Heart left ventricle (tissue), 16 donors: Measurements from ENCODE around the gene TAL2. TPM values are rescaled to one million over a fixed set of nuclear protein-coding genes. Genes with fewer than 3 reads are reported as not detected.

Source experiments
- ATAC-seq, 4 donors: fragments of 200-7000 bp; cut with Tn5 transposase; one replicate each; pipeline ENCODE4 v1.9.1; 2020 to 2022; ENCODE audit warnings: moderate library complexity in 4 of 4, mild to moderate bottlenecking in 3 of 4, moderate number of reproducible peaks in 1 of 4
- DNase-seq, 5 donors: peaks; one replicate each; pipeline ENCODE4 v3.0.0-alpha.2; 2020
- H3K27ac ChIP-seq, 12 donors: fragments of 200-600 bp; sonication (generic) in 4 of 12; one replicate each; pipeline versions ENCODE4 v1.5.0 to v1.8.0; 2016 to 2022; ENCODE audit warnings: mild to moderate bottlenecking in 2 of 12
- H3K27me3 ChIP-seq, 9 donors: fragments of 200-600 bp; sonication (generic) in 2 of 9; one replicate each; pipeline versions ENCODE4 v1.5.1 to v1.8.0; 2016 to 2022; ENCODE audit warnings: mild to moderate bottlenecking in 3 of 9
- H3K36me3 ChIP-seq, 9 donors: fragments of 200-600 bp; sonication (generic) in 2 of 9; one replicate each; pipeline versions ENCODE4 v1.5.0 to v1.8.0; 2018 to 2022; ENCODE audit warnings: mild to moderate bottlenecking in 2 of 9
- H3K4me1 ChIP-seq, 12 donors: fragments of 200-600 bp; sonication (generic) in 4 of 12; one replicate each; pipeline versions ENCODE4 v1.5.0 to v1.8.0; 2016 to 2022; ENCODE audit warnings: mild to moderate bottlenecking in 3 of 12
- H3K4me3 ChIP-seq, 12 donors: fragments of 200-600 bp; sonication (generic) in 4 of 12; one replicate each; pipeline versions ENCODE4 v1.5.0 to v1.8.0; 2017 to 2022; ENCODE audit warnings: mild to moderate bottlenecking in 9 of 12, moderate library complexity in 4 of 12
- H3K9me3 ChIP-seq, 12 donors: fragments of 200-600 bp; sonication (generic) in 4 of 12; one replicate each; pipeline versions ENCODE4 v1.5.0 to v1.8.0; 2016 to 2022; ENCODE audit warnings: mild to moderate bottlenecking in 1 of 12
- CTCF ChIP-seq, 12 donors: fragments of 200-600 bp; sonication (generic) in 4 of 12; IDR thresholded peaks; one replicate each; pipeline versions ENCODE4 v1.5.0 to v1.8.0; 2018 to 2022; ENCODE audit warnings: antibody characterized with exemption in 12 of 12, mild to moderate bottlenecking in 5 of 12
- POLR2A ChIP-seq, 2 donors: fragments of 450-650 bp; IDR thresholded peaks; one replicate each; pipeline ENCODE4 v1.6.1; 2017; ENCODE audit warnings: antibody characterized with exemption in 2 of 2, mild to moderate bottlenecking in 2 of 2, moderate library complexity in 2 of 2
- WGBS, 4 donors: extraction: QIAGEN DNeasy Blood & Tissue Kit in 2 of 4; methylation state at CpG; one replicate each; pipeline versions ENCODE4 v1.1.5 to v1.1.7; 2013 to 2018; 5-methylcytosine and 5-hydroxymethylcytosine counted together
- intact Hi-C, 10 donors: fragments of 100-400 bp; cut with DNase I; formaldehyde crosslinking; loops; one replicate each; pipeline versions ENCODE4 v1.11.1 to v1.14.2; 2022
- polyA plus RNA-seq, 2 donors: library from polyadenylated mRNA; stranded (reverse); fragments of 200-250 nt; gene quantifications; one replicate each; pipeline ENCODE4 v1.2.3, GENCODE V29; 2013
- total RNA-seq, 9 donors: library from RNA; depleted of rRNA in 2 of 9; stranded (reverse); fragments of >200 nt in 2 of 9; fragmentation: NEBNext Ultra II Directional in 3 of 9; extraction: Animal tissue kit (Norgen Biotek cat#: 25700) in 3 of 9; gene quantifications; one replicate each; pipeline versions ENCODE4 v1.1.0 to v1.2.4, GENCODE V29; 2016 to 2023
- donor health status: ischemic (EF 13 %, LVEDD 7.1; RV severe dilation, severe dysfunction).
- donor health status: healthy with polysubstance abuse.
- donor health status: DM: no; HTN: yes; CAD: no.
- donor health status: DM: no; HTN: no; CAD: no.
- donor health status: ischemic (EF 25% LVEDD 6.9; RV normal size, moderate dysfunction).
- donor health status: ischemic (EF 25% LVEDD 5.7; RV mildly dilated, moderate dysfunction).
- donor health status: healthy.
- donor health status: DM: yes; HTN: yes; CAD: no.
- donor health status: ischemic (EF 35%, LVEDD 5.7; RV mildly dilated, moderate dysfunction).
- donor health status: nonischemic (EF 11% LVEDD 7.7; RV severe dilation, severe dysfunction).
- donor health status: DM: yes; HTN: yes; CAD: no.
- donor health status: PGD.
- donor health status: ischemic (EF 29% LVEDD 5.4; RV normal size, mild dysfunction).
- donor health status: nonischemic (EF 23%, LVEDD 6.1; RV moderate dilation, normal function).

TAL2 gene
- total and polyA plus RNA-seq, 11 donors = 0.46 TPM; not detected in 10

GRCh38 chr9:105667867-105668266 lies 5.6 kb downstream of the TAL2 start:
- H3K27me3 ChIP-seq = peaks cover 0 to 7% (median 0%) of the 10 kb centered on the region in 9 donors
- no peak overlapping the region for H3K4me3 ChIP-seq
- no peaks in the 10 kb centered on the region for H3K36me3 ChIP-seq
- no peaks in the 10 kb centered on the region for H3K9me3 ChIP-seq
- TF ChIP-seq POLR2A (IDR thresholded peaks at IDR 0.05) (no peak), CTCF (IDR thresholded peaks at IDR 0.05) (no peak)
- WGBS, 4 donors = 39 to 58% (median 52%) methylated on average over 4 of the region's 4 CpGs
- no peak overlapping the region for H3K27ac ChIP-seq
- H3K4me1 ChIP-seq = no peaks in the 10 kb centered on the region
- intact Hi-C loops = no loop called here
- ATAC-seq (no peak), DNase-seq (no peak)

- Histone ChIP-seq H3K9me3 (no peaks in the 10 kb centered on the region), H3K27ac (no peak overlapping the region), H3K27me3 (peaks cover 0 to 7% (median 0%) of the 10 kb centered on the region in 9 donors), H3K4me3 (no peak overlapping the region), H3K4me1 (no peaks in the 10 kb centered on the region), H3K36me3 (no peaks in the 10 kb centered on the region)
- intact Hi-C loops = no loop called here
- whole genome bisulfite sequencing, 4 donors = 67 to 76% (median 71%) methylated on average over 3 of the region's 3 CpGs
- ATAC-seq (no peak), DNase-seq (no peak)
- no peak for TF ChIP-seq CTCF (IDR thresholded peaks at IDR 0.05)
These were observed 8.1 kb downstream of the TAL2 start for GRCh38 chr9:105670315-105670714.

- no peak for TF ChIP-seq POLR2A (IDR thresholded peaks at IDR 0.05)
- no peak for TF ChIP-seq CTCF (IDR thresholded peaks at IDR 0.05)
- 82 to 88% (median 86%) methylated on average over 3 of the region's 3 CpGs for WGBS, 4 donors
- Histone ChIP-seq H3K4me3 (no peak overlapping the region), H3K36me3 (no peaks in the 10 kb centered on the region), H3K9me3 (no peaks in the 10 kb centered on the region), H3K27ac (no peak overlapping the region), H3K4me1 (no peaks in the 10 kb centered on the region), H3K27me3 (peaks cover 0 to 7% (median 0%) of the 10 kb centered on the region in 9 donors)
- no peak for ATAC-seq
- no peak for DNase-seq
- intact Hi-C loops = no loop called here
These were observed 8.5 kb downstream of the TAL2 start for GRCh38 chr9:105670775-105671174.

GRCh38 chr9:105672711-105673234 lies 10.5 kb downstream of the TAL2 start:
- no peak overlapping the region for H3K27ac ChIP-seq
- TF ChIP-seq POLR2A (IDR thresholded peaks at IDR 0.05) = no peak
- TF ChIP-seq CTCF (IDR thresholded peaks at IDR 0.05) = no peak
- WGBS, 4 donors = 51 to 61% (median 57%) methylated on average over 3 of the region's 3 CpGs
- H3K36me3 ChIP-seq = no peaks in the 10 kb centered on the region
- no peak for ATAC-seq
- H3K27me3 ChIP-seq = peaks cover 0 to 7% (median 0%) of the 10 kb centered on the region in 9 donors
- no peak for DNase-seq
- intact Hi-C loops = no loop called here
- no peaks in the 10 kb centered on the region for H3K4me1 ChIP-seq
- H3K4me3 ChIP-seq = no peak overlapping the region
- no peaks in the 10 kb centered on the region for H3K9me3 ChIP-seq
